ENCODE measurements around the gene WNT9A.

The WNT9A gene

GRCh38 chr1:227951624-227952373, 4.1 kb upstream of the WNT9A start:
- peaks cover 28% of the 10 kb centered on the region for H3K27me3 ChIP-seq
- no peaks in the 10 kb centered on the region; the same call in 1 of the 2 replicates for H3K4me1 ChIP-seq
- TF ChIP-seq CTCF (IDR thresholded peaks at IDR 0.05; ENCODE audit: low read depth, low read length): no peak
- DNase-seq: no peak
- H3K4me3 ChIP-seq (ENCODE audit: low read depth, low read length): no peak overlapping the region
- peaks cover 4% of the 10 kb centered on the region; the same call in 1 of the 2 replicates for H3K9me3 ChIP-seq
- H3K36me3 ChIP-seq: no peaks in the 10 kb centered on the region

- Histone ChIP-seq H3K9me3 (peaks cover 4% of the 10 kb centered on the region; the same call in 1 of the 2 replicates), H3K4me1 (no peaks in the 10 kb centered on the region; the same call in 1 of the 2 replicates), H3K36me3 (no peaks in the 10 kb centered on the region), H3K4me3 (ENCODE audit: low read depth, low read length) (no peak overlapping the region), H3K27me3 (peaks cover 34% of the 10 kb centered on the region)
- no peak for DNase-seq
- TF ChIP-seq CTCF (IDR thresholded peaks at IDR 0.05; ENCODE audit: low read depth, low read length): no peak
Observed at GRCh38 chr1:227950735-227951346, 3.1 kb upstream of the WNT9A start.

- peaks cover 34% of the 10 kb centered on the region for H3K27me3 ChIP-seq
- H3K36me3 ChIP-seq: no peaks in the 10 kb centered on the region
- no peak for DNase-seq
- H3K4me1 ChIP-seq: no peaks in the 10 kb centered on the region; the same call in 1 of the 2 replicates
- H3K4me3 ChIP-seq (ENCODE audit: low read depth, low read length): no peak overlapping the region
- H3K9me3 ChIP-seq: peaks cover 4% of the 10 kb centered on the region; the same call in 1 of the 2 replicates
- TF ChIP-seq CTCF (IDR thresholded peaks at IDR 0.05; ENCODE audit: low read depth, low read length): no peak
Observed at GRCh38 chr1:227949954-227950734, 2.4 kb upstream of the WNT9A start.

GRCh38 chr1:227949341-227949921, 1.7 kb upstream of the WNT9A start:
- Histone ChIP-seq H3K27me3 (peaks cover 34% of the 10 kb centered on the region), H3K4me3 (ENCODE audit: low read depth, low read length) (no peak overlapping the region), H3K36me3 (no peaks in the 10 kb centered on the region), H3K9me3 (peaks cover under 1% of the 10 kb centered on the region; the same call in 1 of the 2 replicates), H3K4me1 (no peaks in the 10 kb centered on the region; the same call in 1 of the 2 replicates)
- no peak for TF ChIP-seq CTCF (IDR thresholded peaks at IDR 0.05; ENCODE audit: low read depth, low read length)
- DNase-seq: no peak

- H3K9me3 ChIP-seq: no peaks in the 10 kb centered on the region
- DNase-seq: no peak
- H3K36me3 ChIP-seq: no peaks in the 10 kb centered on the region
- peaks cover 34% of the 10 kb centered on the region for H3K27me3 ChIP-seq
- no peak overlapping the region for H3K4me3 ChIP-seq (ENCODE audit: low read depth, low read length)
- TF ChIP-seq CTCF (IDR thresholded peaks at IDR 0.05; ENCODE audit: low read depth, low read length): no peak
- H3K4me1 ChIP-seq: no peaks in the 10 kb centered on the region; the same call in 1 of the 2 replicates
Observed at GRCh38 chr1:227948493-227949260, 945 bp upstream of the WNT9A start.

Measured in BE2C (cell line).